ENCODE results near the gene PLEKHG1. TPM values are rescaled to one million over a fixed set of nuclear protein-coding genes. Genes with fewer than 3 reads are reported as not detected.

PLEKHG1 gene
- polyA plus RNA-seq, 2 donors, result 5.7 to 8.1 TPM

DNA sequence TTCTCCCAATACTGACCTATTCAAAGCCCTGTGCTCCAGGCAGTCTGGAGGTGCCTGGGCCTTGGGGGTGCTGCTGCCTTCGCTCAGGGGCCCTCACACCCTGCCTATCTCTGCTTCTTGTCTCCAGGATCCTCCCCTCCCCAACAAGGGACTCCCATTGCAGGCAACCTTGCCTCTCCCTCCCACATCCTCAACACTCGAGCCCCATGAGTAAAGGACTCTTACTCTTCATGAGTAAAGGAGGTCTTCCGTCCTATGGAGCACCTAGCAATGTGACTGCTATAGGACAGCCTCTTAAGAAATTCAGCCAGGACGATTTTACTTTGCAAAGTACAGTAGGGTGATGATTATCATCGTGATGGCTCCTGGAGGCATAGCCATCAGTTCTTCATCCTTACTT is 24.5 kb downstream of the PLEKHG1 start:
- peaks cover 2% of the 10 kb centered on the region in 2 donors for H3K4me1 ChIP-seq (ENCODE audit: control insufficient read depth in 2 of 2, insufficient read depth in 2 of 2, low read length in 1 of 2)
- no peaks in the 10 kb centered on the region for H3K27me3 ChIP-seq (ENCODE audit: control insufficient read depth in 1 of 2, insufficient read depth in 2 of 2, low read length in 2 of 2)
- H3K9me3 ChIP-seq (ENCODE audit: control insufficient read depth in 2 of 2, insufficient read depth in 1 of 2, low read depth in 1 of 2, low read length in 1 of 2), result no peaks in the 10 kb centered on the region
- H3K27ac ChIP-seq (ENCODE audit: low read depth in 2 of 2, low read length in 1 of 2), result no peak overlapping the region
- WGBS, 2 donors, result 90 to 94% methylated on average over 5 of the region's 5 CpGs
- H3K36me3 ChIP-seq (ENCODE audit: control insufficient read depth in 2 of 2, insufficient read depth in 2 of 2, low read length in 1 of 2), result no peaks in the 10 kb centered on the region
- H3K4me3 ChIP-seq (ENCODE audit: low read depth in 1 of 2, low read length in 2 of 2), result no peak overlapping the region

DNA sequence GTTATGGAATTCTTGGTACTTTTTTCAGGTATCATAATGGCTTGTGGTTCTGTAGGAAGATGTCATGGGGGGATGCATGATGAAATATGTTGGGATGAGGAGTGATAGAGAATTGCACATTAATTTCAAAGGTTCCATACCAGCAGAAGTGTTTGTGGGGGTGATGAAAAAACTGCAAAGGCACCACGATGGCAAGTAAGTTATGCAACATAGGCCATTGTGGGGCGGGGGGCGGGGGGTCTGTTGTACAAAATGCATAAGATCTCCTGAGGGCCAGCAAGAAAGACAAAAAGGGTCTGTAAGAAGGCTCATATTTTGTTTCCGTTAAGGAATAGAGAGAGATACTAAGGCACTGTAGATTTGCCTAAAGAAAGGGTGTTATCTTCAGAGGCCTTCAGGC is 26.2 kb downstream of the PLEKHG1 start:
- H3K27me3 ChIP-seq (ENCODE audit: control insufficient read depth in 1 of 2, insufficient read depth in 2 of 2, low read length in 2 of 2), result no peaks in the 10 kb centered on the region
- no peaks in the 10 kb centered on the region for H3K9me3 ChIP-seq (ENCODE audit: control insufficient read depth in 2 of 2, insufficient read depth in 1 of 2, low read depth in 1 of 2, low read length in 1 of 2)
- H3K4me3 ChIP-seq (ENCODE audit: low read depth in 1 of 2, low read length in 2 of 2), result no peak overlapping the region
- no peaks in the 10 kb centered on the region for H3K36me3 ChIP-seq (ENCODE audit: control insufficient read depth in 2 of 2, insufficient read depth in 2 of 2, low read length in 1 of 2)
- 79 to 96% methylated on average over 4 of the region's 4 CpGs for WGBS, 2 donors
- peaks cover 0 to 2% of the 10 kb centered on the region in 2 donors for H3K4me1 ChIP-seq (ENCODE audit: control insufficient read depth in 2 of 2, insufficient read depth in 2 of 2, low read length in 1 of 2)
- no peak overlapping the region for H3K27ac ChIP-seq (ENCODE audit: low read depth in 2 of 2, low read length in 1 of 2)

DNA sequence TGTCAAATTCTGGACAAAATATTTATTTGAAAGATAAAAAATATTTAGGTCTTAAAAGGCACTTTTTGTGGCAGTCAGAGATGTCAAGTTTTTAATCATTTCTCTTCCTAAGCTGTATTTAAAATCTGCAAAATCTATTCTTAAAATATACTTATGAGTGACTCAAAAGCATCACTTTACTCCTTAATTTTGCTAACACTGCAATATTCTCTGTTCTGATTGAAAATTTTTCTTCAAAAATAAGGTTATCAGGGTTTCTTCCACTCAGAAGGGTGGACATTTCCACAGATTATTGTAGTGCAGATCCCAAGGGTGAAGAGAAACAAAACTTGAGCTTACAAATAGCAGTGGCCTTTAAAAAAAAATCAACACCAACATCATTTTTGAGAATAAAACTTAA is 27.5 kb downstream of the PLEKHG1 start:
- Histone ChIP-seq H3K9me3 (ENCODE audit: control insufficient read depth in 2 of 2, insufficient read depth in 1 of 2, low read depth in 1 of 2, low read length in 1 of 2) (no peaks in the 10 kb centered on the region), H3K4me3 (ENCODE audit: low read depth in 1 of 2, low read length in 2 of 2) (no peak overlapping the region), H3K4me1 (ENCODE audit: control insufficient read depth in 2 of 2, insufficient read depth in 2 of 2, low read length in 1 of 2) (peaks cover 0 to 2% of the 10 kb centered on the region in 2 donors), H3K36me3 (ENCODE audit: control insufficient read depth in 2 of 2, insufficient read depth in 2 of 2, low read length in 1 of 2) (no peaks in the 10 kb centered on the region), H3K27ac (ENCODE audit: low read depth in 2 of 2, low read length in 1 of 2) (no peak overlapping the region), H3K27me3 (ENCODE audit: control insufficient read depth in 1 of 2, insufficient read depth in 2 of 2, low read length in 2 of 2) (no peaks in the 10 kb centered on the region)

DNA sequence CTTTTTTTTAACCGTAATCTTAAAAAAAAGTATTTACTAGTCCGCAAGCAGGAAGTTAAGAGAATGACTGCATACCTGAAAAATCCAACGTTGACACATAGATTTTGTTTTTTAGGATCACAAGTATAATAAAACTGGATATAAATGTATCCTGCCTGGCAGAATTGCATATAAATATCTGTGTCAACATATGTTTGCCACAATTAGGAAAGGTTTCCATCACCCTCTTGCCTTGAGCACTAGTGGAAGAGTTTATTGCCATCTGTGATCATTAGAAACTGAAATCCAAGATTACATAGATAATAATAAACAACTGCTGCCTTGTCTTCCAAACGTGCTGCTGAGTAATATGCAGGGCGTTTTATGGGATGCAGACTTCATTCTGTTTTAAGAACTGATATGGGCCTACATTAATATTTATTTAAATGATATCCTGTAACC is 27.9 kb downstream of the PLEKHG1 start:
- Histone ChIP-seq H3K4me1 (ENCODE audit: control insufficient read depth in 2 of 2, insufficient read depth in 2 of 2, low read length in 1 of 2) (peaks cover 0 to 5% of the 10 kb centered on the region in 2 donors), H3K9me3 (ENCODE audit: control insufficient read depth in 2 of 2, insufficient read depth in 1 of 2, low read depth in 1 of 2, low read length in 1 of 2) (no peaks in the 10 kb centered on the region), H3K27ac (ENCODE audit: low read depth in 2 of 2, low read length in 1 of 2) (no peak overlapping the region), H3K36me3 (ENCODE audit: control insufficient read depth in 2 of 2, insufficient read depth in 2 of 2, low read length in 1 of 2) (no peaks in the 10 kb centered on the region), H3K4me3 (ENCODE audit: low read depth in 1 of 2, low read length in 2 of 2) (no peak overlapping the region), H3K27me3 (ENCODE audit: control insufficient read depth in 1 of 2, insufficient read depth in 2 of 2, low read length in 2 of 2) (no peaks in the 10 kb centered on the region)
- WGBS, 2 donors, result 48 to 51% methylated on average over 5 of the region's 5 CpGs

DNA sequence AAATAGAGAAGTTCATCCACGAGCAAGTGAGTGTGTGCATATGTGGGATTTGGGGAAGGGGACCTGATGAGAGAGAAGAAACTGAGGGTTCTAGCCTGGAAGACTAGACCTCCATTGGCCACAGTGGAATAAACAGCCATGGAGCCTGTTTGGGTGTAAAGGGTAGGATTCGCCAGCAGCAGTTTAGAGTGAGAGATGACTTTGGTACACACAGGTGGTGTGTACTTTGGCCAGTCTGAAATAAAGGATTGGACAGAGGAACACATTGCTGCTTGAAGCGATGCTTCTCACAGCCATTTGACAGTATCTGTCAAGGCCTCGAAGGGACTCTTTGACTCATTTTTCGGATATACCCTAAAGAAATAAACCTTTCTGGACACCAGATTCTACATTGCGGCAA is 29.2 kb downstream of the PLEKHG1 start:
- 66 to 85% methylated on average over 6 of the region's 6 CpGs for WGBS, 2 donors
- H3K27me3 ChIP-seq (ENCODE audit: control insufficient read depth in 1 of 2, insufficient read depth in 2 of 2, low read length in 2 of 2), result no peaks in the 10 kb centered on the region
- no peak overlapping the region for H3K4me3 ChIP-seq (ENCODE audit: low read depth in 1 of 2, low read length in 2 of 2)
- H3K4me1 ChIP-seq (ENCODE audit: control insufficient read depth in 2 of 2, insufficient read depth in 2 of 2, low read length in 1 of 2), result peaks cover 0 to 3% of the 10 kb centered on the region in 2 donors
- no peaks in the 10 kb centered on the region for H3K36me3 ChIP-seq (ENCODE audit: control insufficient read depth in 2 of 2, insufficient read depth in 2 of 2, low read length in 1 of 2)
- H3K27ac ChIP-seq (ENCODE audit: low read depth in 2 of 2, low read length in 1 of 2), result no peak overlapping the region
- H3K9me3 ChIP-seq (ENCODE audit: control insufficient read depth in 2 of 2, insufficient read depth in 1 of 2, low read depth in 1 of 2, low read length in 1 of 2), result no peaks in the 10 kb centered on the region

DNA sequence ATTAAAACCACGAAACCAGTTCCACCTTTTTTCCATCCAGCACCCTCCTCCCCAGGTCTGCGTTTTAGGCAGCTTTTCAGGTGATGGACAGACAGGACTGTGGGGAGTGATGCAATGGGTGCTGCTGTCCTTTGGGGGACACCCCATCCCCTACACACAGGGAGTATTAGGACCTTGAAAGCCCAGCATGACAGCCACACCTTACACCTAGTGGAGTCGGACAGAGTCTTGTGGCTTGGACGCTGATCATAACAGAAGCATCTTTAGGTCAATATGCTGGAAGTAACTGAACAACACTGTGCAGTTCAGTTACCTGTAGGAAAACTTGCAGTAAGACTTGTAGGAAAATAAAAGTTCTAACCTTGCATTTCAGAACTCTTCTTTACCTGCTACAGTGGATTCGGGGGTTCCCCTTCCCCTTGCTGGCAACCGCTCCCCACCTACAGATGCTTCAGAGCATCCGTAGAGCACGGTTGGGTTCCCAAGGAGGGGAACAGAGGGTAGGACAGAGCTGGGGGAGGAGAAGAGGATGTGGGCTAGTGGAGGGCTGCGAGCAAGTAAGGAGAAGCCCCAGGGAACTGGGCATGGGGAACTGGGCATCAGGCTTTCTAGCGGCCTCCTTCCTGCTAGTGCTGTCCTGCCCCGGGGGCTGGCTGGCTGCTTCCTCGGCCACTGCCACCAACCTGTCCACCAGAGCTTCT is 31.7 kb downstream of the PLEKHG1 start:
- H3K36me3 ChIP-seq (ENCODE audit: control insufficient read depth in 2 of 2, insufficient read depth in 2 of 2, low read length in 1 of 2), result no peaks in the 10 kb centered on the region
- 80 to 84% methylated on average over 12 of the region's 12 CpGs for WGBS, 2 donors
- no peaks in the 10 kb centered on the region for H3K9me3 ChIP-seq (ENCODE audit: control insufficient read depth in 2 of 2, insufficient read depth in 1 of 2, low read depth in 1 of 2, low read length in 1 of 2)
- H3K4me3 ChIP-seq (ENCODE audit: low read depth in 1 of 2, low read length in 2 of 2), result no peak overlapping the region
- H3K4me1 ChIP-seq (ENCODE audit: control insufficient read depth in 2 of 2, insufficient read depth in 2 of 2, low read length in 1 of 2), result peaks cover 0 to 3% of the 10 kb centered on the region in 2 donors
- H3K27me3 ChIP-seq (ENCODE audit: control insufficient read depth in 1 of 2, insufficient read depth in 2 of 2, low read length in 2 of 2), result no peaks in the 10 kb centered on the region
- peak overlapping the region in 1 of 2 donors; percentile 52 for H3K27ac ChIP-seq (ENCODE audit: low read depth in 2 of 2, low read length in 1 of 2)

DNA sequence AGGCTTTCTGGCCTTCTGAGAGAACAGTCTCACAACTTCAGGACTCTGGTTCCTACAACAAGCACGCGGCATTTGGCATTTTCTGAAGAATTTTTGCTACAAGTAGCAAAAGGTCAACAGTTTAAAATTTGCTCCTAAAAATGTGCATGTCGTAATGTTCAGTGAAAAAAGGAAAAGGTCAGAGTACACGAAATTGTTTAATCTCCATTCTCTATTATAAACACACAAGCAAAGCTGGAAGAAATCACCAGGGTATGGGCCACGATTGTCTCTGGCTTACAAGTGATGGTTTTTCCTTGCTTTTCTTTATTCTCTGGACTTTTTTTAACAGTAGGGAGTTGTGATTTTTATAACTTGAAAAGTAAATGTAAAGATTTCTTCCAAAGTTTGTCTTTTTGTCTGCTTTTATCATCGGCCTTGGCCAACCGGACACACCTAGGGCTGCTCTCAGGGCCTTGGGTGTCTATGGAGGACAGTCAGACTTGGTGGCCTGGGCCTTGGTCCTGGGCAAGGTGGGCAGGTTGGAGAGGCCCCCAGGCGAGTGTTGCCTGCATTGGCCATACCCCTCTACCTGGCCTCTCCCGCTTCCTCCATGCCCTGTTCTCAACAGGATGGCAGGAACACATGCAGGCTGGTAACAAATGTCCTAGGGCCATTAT is 32.4 kb downstream of the PLEKHG1 start:
- Histone ChIP-seq H3K36me3 (ENCODE audit: control insufficient read depth in 2 of 2, insufficient read depth in 2 of 2, low read length in 1 of 2) (no peaks in the 10 kb centered on the region), H3K4me3 (ENCODE audit: low read depth in 1 of 2, low read length in 2 of 2) (no peak overlapping the region), H3K27ac (ENCODE audit: low read depth in 2 of 2, low read length in 1 of 2) (peak overlapping the region; percentile 7 to 63), H3K4me1 (ENCODE audit: control insufficient read depth in 2 of 2, insufficient read depth in 2 of 2, low read length in 1 of 2) (peaks cover 0 to 3% of the 10 kb centered on the region in 2 donors), H3K27me3 (ENCODE audit: control insufficient read depth in 1 of 2, insufficient read depth in 2 of 2, low read length in 2 of 2) (no peaks in the 10 kb centered on the region), H3K9me3 (ENCODE audit: control insufficient read depth in 2 of 2, insufficient read depth in 1 of 2, low read depth in 1 of 2, low read length in 1 of 2) (no peaks in the 10 kb centered on the region)
- WGBS, 2 donors, result 70 to 77% methylated on average over 9 of the region's 9 CpGs

DNA sequence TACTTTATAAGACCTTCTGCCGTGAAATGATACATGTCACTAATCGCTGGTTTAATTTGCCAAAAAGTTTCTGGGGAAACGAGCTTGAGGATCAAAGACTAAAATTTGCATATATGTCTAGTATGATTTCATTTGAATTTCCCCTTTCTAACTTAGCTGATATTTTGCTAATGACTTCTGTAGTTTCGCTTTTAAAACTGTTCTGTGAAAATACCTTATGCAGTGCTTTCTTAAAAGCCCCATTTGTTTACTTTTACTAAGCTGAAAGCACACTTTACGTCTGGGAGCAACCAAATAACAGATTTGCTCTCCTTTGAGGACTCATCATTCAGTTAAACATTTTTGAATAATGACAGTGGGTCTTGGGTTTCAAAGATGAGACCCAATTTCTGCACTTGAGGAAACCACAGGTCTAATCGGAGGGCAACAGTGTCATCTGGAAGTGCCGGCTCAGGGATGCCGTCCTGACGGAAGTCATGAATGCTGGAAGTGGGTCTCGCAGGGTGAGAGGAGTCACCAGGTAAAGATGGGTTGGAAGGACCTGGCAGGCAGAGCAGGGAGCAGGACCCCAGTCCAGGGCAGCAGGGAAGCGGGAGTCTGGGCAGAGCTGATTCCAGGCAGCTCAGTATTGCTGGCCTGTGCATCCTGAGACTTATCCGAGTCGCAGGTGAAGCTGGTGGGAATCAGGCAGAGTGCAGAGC is 33.2 kb downstream of the PLEKHG1 start:
- H3K9me3 ChIP-seq (ENCODE audit: control insufficient read depth in 2 of 2, insufficient read depth in 1 of 2, low read depth in 1 of 2, low read length in 1 of 2), result no peaks in the 10 kb centered on the region
- H3K27me3 ChIP-seq (ENCODE audit: control insufficient read depth in 1 of 2, insufficient read depth in 2 of 2, low read length in 2 of 2), result no peaks in the 10 kb centered on the region
- H3K27ac ChIP-seq (ENCODE audit: low read depth in 2 of 2, low read length in 1 of 2), result peak overlapping the region in 1 of 2 donors; percentile 24
- peaks cover 0 to 3% of the 10 kb centered on the region in 2 donors for H3K4me1 ChIP-seq (ENCODE audit: control insufficient read depth in 2 of 2, insufficient read depth in 2 of 2, low read length in 1 of 2)
- 65 to 74% methylated on average over 13 of the region's 13 CpGs for WGBS, 2 donors
- no peak overlapping the region for H3K4me3 ChIP-seq (ENCODE audit: low read depth in 1 of 2, low read length in 2 of 2)
- H3K36me3 ChIP-seq (ENCODE audit: control insufficient read depth in 2 of 2, insufficient read depth in 2 of 2, low read length in 1 of 2), result no peaks in the 10 kb centered on the region

DNA sequence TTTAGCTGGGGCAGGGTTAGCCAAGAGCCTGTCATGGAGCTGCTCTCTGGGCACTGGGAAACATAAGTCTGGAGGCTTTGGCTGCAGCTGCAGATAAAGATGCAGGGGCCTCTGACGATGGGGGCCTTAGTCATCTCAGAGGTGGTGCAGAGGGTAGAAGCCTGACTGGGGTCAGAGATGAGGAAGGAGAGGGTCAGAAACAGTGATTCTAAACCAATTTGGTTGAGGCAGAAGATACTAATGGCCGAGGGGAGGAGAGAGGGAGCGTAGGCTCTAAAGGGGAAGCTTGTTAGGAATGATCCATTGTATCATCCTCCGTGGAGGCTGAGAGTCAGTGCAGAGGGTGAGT is 33.8 kb downstream of the PLEKHG1 start:
- Histone ChIP-seq H3K27ac (ENCODE audit: low read depth in 2 of 2, low read length in 1 of 2) (peak overlapping the region in 1 of 2 donors; percentile 26), H3K4me1 (ENCODE audit: control insufficient read depth in 2 of 2, insufficient read depth in 2 of 2, low read length in 1 of 2) (peaks cover 0 to 3% of the 10 kb centered on the region in 2 donors), H3K9me3 (ENCODE audit: control insufficient read depth in 2 of 2, insufficient read depth in 1 of 2, low read depth in 1 of 2, low read length in 1 of 2) (no peaks in the 10 kb centered on the region), H3K27me3 (ENCODE audit: control insufficient read depth in 1 of 2, insufficient read depth in 2 of 2, low read length in 2 of 2) (no peaks in the 10 kb centered on the region), H3K4me3 (ENCODE audit: low read depth in 1 of 2, low read length in 2 of 2) (no peak overlapping the region), H3K36me3 (ENCODE audit: control insufficient read depth in 2 of 2, insufficient read depth in 2 of 2, low read length in 1 of 2) (no peaks in the 10 kb centered on the region)
- WGBS, 2 donors, result 79 to 84% methylated on average over 4 of the region's 4 CpGs
